ENCODE results near the gene CAPN15.
A peak's percentile ranks its signal among the peaks of the same experiment; 100 is the strongest.

The CAPN15 gene

GRCh38 chr16:524274-525040 is 3.1 kb upstream of the CAPN15 start:
- no peak overlapping the region for H3K4me3 ChIP-seq (ENCODE audit: low read depth, low read length)
- TF ChIP-seq, protein P1, sequence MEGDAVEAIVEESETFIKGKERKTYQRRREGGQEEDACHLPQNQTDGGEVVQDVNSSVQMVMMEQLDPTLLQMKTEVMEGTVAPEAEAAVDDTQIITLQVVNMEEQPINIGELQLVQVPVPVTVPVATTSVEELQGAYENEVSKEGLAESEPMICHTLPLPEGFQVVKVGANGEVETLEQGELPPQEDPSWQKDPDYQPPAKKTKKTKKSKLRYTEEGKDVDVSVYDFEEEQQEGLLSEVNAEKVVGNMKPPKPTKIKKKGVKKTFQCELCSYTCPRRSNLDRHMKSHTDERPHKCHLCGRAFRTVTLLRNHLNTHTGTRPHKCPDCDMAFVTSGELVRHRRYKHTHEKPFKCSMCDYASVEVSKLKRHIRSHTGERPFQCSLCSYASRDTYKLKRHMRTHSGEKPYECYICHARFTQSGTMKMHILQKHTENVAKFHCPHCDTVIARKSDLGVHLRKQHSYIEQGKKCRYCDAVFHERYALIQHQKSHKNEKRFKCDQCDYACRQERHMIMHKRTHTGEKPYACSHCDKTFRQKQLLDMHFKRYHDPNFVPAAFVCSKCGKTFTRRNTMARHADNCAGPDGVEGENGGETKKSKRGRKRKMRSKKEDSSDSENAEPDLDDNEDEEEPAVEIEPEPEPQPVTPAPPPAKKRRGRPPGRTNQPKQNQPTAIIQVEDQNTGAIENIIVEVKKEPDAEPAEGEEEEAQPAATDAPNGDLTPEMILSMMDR (IDR thresholded peaks at IDR 0.05; ENCODE audit: low read depth, low read length), result no peak

GRCh38 chr16:525123-525519 is 2.4 kb upstream of the CAPN15 start:
- TF ChIP-seq, protein P1 (IDR thresholded peaks at IDR 0.05; ENCODE audit: low read depth, low read length), result no peak
- H3K4me3 ChIP-seq (ENCODE audit: low read depth, low read length), result no peak overlapping the region

DNA sequence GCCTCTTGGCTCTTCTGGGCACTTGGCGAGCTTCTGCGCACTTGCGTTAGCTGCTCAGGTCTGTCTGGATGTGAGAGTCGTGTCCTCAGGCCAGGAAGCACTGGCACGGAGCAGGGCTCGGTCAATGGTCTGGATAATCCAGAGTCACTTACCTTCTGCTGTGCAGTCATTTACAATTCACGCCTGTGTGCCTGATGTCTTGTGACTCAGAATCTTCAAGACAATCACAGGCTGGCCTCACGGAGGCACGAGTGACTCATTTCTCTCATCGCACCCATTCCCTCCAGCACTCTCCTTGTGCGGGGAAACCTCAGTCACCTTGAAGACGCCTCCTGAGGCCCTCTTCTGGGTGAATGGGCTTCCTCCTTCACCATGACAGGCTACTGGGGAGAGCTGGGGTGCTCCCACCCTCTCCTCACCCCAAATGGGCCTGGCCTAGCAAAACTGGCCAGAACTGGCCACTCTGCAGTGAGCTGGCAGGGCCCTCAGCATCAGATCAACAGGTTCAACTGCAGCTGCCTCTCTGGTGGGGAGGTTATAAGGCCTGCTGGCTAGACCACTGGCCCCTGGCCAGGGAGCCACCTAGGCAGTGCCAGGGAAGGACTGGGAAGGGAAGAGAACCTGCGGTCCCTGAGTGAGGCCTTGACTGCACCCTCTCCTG is 1.9 kb upstream of the CAPN15 start:
- peak overlapping the region; percentile 83 for H3K4me3 ChIP-seq (ENCODE audit: low read depth, low read length)
- TF ChIP-seq, protein P1 (IDR thresholded peaks at IDR 0.05; ENCODE audit: low read depth, low read length), result no peak

DNA sequence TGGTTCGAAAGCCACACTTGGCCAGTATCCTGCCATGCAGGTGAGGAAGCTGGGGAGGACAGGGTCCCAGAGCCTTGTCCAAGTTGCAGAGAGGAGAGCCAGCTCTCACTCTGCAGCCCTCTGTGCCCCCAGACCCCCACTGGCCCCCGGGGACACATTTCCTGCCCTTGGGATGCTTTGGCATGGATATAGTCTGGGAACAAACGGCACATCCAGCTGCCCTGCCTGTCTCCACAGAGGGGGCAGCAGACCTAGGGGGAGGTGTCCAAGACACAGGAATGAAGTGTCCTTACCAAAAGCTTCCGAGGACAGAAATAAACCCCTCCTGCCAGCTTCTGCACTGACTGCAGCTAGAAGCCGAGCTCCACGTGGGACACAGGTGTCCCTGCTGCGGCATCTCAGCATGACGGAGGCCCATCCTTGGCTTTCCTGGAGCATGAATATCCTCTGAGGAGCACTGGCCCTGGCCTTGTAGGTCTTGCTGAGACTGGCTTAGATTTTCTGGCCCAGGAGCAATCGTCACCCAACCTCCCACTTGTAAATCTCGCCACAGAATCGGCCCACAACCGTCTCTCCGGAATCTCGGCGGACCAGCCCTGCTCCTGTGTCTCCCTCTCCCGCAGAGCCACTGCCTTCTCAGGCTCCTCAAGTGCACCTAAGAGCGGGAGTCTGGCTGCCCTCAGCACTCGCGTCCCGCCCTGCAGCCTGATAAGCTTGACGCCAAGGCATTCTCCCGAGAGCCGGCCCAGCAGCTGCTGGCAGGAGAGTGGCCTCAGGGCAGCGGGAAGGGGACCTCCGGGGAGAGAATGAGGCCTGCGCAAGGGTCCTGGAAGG is 1.1 kb upstream of the CAPN15 start:
- TF ChIP-seq, protein P1 (IDR thresholded peaks at IDR 0.05; ENCODE audit: low read depth, low read length), result no peak
- H3K4me3 ChIP-seq (ENCODE audit: low read depth, low read length), result peak overlapping the region; percentile 83

DNA sequence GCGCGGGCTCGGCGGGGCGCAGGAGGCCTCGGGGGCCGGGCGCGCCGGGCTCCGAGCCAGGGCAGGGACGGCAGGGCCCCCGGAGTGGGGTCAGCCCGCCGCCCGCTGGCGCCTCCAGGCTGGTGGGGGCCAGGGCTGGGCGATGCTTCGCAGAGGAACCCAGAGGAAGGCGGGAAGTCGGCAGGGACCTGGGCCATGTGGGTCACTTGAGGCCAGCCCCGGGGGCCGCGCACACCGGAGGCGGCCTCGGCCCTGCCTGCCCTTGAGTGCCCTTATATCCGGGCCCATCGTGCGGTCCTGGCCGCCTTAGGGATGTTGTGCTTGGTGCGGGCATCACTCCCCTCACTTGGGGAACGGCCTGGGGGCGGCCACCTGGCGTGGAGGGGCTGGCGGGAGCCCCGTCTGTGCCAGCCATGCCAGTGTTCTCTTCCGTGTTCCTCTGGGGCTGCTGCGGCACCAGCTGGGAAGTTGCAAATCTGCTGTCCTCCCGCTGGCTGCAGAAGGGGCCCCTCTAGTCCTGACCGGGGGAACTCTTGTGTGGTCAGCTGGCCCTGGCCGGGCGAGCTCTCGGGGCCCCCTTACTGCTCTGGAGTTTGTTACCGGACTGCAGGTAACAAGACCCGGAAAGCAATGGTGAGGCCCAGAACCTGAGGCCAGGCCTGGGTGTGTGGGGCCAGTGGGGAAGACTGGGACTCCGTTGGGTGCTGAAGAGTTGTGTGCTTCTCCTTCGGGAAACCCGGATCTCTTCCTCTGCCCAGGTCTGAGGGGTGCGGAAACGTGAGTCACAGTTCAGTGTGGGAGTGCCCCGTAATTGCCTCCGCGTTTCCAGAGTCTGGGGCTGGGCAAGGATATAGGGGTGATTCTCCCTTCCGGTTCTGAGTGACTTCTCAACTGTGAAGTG is 849 bp downstream of the CAPN15 start:
- TF ChIP-seq, protein P1 (IDR thresholded peaks at IDR 0.05; ENCODE audit: low read depth, low read length), result no peak
- peak overlapping the region; percentile 75 for H3K4me3 ChIP-seq (ENCODE audit: low read depth, low read length)

DNA sequence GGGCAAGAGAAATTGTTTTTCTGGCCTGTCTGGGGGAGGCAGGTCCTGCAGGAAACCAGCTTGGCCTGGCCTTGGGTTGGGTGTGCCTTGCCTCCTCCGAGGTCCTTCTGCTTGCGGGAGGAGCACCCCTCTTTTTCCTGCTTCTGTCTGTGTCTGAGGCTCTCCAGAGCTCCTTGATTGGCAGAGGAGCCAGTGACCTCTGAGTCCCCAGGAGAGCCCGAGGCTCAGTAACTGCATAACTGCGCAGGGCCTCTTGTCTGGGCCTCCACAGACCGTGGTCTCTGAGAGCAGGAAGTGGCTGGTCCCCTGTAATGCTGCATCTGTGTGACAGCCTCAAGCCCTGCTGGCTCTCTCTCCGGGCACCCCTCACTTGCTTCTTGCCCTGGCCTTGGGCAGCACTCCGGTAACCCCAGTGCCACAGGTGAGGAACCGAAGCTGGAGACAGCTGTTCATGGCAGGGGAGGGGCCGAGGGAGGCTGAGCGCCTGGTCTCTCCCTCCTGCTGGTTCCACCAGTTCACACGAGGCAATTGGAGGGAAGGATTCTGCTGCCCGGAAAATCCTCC is 1.6 kb downstream of the CAPN15 start:
- peak overlapping the region; percentile 75 for H3K4me3 ChIP-seq (ENCODE audit: low read depth, low read length)
- TF ChIP-seq, protein P1 (IDR thresholded peaks at IDR 0.05; ENCODE audit: low read depth, low read length), result no peak
